ENCODE results near the gene ATP8A2.

DNA sequence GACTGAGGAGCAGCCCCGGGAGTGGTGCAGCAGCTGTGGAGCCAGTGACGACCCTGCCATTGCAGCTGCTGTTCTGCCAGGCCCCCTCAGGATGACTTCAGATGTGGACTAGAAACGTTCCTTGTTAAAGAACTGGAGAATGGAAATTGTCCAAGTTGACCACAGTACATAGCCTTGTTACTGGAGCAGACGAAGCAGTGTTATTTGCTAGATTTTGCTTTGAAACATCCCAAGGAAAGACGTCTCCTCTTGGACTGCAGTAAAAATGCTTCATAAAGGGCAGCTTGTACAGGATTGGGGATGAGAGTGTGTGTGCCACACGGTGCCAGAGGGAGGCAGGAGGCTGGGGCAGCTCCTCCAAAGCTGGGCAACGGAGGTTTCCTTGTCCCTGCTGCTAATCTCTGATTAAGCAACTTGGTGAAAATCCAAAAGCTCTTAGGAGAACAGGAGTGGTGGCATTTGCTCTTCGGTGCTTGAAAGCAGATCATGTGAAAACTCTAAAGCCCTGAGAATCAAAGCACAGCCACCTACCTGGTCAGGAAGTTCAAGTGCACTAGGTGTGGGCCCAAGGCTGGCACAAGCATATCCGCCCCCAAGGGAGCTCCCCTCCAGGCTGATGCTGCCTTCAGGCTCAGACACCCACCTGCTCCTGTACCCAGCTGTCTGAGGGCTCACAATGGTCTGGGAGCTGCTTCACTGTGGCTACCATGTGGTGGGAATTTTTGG, 645.6 kb downstream of the ATP8A2 start:
- TF ChIP-seq, protein P1, sequence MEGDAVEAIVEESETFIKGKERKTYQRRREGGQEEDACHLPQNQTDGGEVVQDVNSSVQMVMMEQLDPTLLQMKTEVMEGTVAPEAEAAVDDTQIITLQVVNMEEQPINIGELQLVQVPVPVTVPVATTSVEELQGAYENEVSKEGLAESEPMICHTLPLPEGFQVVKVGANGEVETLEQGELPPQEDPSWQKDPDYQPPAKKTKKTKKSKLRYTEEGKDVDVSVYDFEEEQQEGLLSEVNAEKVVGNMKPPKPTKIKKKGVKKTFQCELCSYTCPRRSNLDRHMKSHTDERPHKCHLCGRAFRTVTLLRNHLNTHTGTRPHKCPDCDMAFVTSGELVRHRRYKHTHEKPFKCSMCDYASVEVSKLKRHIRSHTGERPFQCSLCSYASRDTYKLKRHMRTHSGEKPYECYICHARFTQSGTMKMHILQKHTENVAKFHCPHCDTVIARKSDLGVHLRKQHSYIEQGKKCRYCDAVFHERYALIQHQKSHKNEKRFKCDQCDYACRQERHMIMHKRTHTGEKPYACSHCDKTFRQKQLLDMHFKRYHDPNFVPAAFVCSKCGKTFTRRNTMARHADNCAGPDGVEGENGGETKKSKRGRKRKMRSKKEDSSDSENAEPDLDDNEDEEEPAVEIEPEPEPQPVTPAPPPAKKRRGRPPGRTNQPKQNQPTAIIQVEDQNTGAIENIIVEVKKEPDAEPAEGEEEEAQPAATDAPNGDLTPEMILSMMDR (IDR thresholded peaks at IDR 0.05; ENCODE audit: low read depth, low read length, missing input control), result no peak
- TF ChIP-seq GABPA (IDR thresholded peaks at IDR 0.05 in 1 of 2, conservative IDR thresholded peaks at IDR 0.05 in 1 of 2) (no peak), RXRA (IDR thresholded peaks at IDR 0.05) (no peak), JUND (IDR thresholded peaks at IDR 0.05) (no peak), NR2F2 (IDR thresholded peaks at IDR 0.05) (no peak), TAF1 (conservative IDR thresholded peaks at IDR 0.05) (no peak), EGR1 (IDR thresholded peaks at IDR 0.05; ENCODE audit: low read depth in 2 of 2) (no peak), RAD21 (IDR thresholded peaks at IDR 0.05) (no peak), SP1 (IDR thresholded peaks at IDR 0.05) (no peak), YY1 (IDR thresholded peaks at IDR 0.05) (no peak), FOXA1 (IDR thresholded peaks at IDR 0.05) (no peak), HNF4A (conservative IDR thresholded peaks at IDR 0.05) (no peak)
- TF ChIP-seq, protein P2, sequence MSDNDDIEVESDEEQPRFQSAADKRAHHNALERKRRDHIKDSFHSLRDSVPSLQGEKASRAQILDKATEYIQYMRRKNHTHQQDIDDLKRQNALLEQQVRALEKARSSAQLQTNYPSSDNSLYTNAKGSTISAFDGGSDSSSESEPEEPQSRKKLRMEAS (IDR thresholded peaks at IDR 0.05), result no peak
- TF ChIP-seq, protein P3, sequence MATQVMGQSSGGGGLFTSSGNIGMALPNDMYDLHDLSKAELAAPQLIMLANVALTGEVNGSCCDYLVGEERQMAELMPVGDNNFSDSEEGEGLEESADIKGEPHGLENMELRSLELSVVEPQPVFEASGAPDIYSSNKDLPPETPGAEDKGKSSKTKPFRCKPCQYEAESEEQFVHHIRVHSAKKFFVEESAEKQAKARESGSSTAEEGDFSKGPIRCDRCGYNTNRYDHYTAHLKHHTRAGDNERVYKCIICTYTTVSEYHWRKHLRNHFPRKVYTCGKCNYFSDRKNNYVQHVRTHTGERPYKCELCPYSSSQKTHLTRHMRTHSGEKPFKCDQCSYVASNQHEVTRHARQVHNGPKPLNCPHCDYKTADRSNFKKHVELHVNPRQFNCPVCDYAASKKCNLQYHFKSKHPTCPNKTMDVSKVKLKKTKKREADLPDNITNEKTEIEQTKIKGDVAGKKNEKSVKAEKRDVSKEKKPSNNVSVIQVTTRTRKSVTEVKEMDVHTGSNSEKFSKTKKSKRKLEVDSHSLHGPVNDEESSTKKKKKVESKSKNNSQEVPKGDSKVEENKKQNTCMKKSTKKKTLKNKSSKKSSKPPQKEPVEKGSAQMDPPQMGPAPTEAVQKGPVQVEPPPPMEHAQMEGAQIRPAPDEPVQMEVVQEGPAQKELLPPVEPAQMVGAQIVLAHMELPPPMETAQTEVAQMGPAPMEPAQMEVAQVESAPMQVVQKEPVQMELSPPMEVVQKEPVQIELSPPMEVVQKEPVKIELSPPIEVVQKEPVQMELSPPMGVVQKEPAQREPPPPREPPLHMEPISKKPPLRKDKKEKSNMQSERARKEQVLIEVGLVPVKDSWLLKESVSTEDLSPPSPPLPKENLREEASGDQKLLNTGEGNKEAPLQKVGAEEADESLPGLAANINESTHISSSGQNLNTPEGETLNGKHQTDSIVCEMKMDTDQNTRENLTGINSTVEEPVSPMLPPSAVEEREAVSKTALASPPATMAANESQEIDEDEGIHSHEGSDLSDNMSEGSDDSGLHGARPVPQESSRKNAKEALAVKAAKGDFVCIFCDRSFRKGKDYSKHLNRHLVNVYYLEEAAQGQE (IDR thresholded peaks at IDR 0.05), result no peak

Measured in liver (tissue), 3 donors.